Fibroblast of villous mesenchyme (primary cell): ENCODE data around the gene DCUN1D2. TPM values are rescaled to one million over a fixed set of nuclear protein-coding genes. Genes with fewer than 3 reads are reported as not detected.

ENCODE experiments used
- DNase-seq: peaks from one replicate; pipeline ENCODE4 v3.0.0-alpha.2; 2010; ENCODE audit warnings: low read depth
- H3K4me3 ChIP-seq: 2 replicates; pipeline ENCODE4 v1.5.1; 2011; ENCODE audit warnings: low read depth, mild to moderate bottlenecking, low read length
- CTCF ChIP-seq: IDR thresholded peaks from 2 replicates; pipeline ENCODE4 v1.5.1; 2012; ENCODE audit warnings: low read depth, mild to moderate bottlenecking, low read length; ENCODE audit not compliant: insufficient read depth
- total RNA-seq: library from RNA; depleted of rRNA; stranded (reverse); fragments of >200 nt; gene quantifications from 2 replicates; pipeline ENCODE4 v1.2.3, GENCODE V29; 2012

DCUN1D2 gene
- total RNA-seq, 1 donor = 13.4 TPM

DNA sequence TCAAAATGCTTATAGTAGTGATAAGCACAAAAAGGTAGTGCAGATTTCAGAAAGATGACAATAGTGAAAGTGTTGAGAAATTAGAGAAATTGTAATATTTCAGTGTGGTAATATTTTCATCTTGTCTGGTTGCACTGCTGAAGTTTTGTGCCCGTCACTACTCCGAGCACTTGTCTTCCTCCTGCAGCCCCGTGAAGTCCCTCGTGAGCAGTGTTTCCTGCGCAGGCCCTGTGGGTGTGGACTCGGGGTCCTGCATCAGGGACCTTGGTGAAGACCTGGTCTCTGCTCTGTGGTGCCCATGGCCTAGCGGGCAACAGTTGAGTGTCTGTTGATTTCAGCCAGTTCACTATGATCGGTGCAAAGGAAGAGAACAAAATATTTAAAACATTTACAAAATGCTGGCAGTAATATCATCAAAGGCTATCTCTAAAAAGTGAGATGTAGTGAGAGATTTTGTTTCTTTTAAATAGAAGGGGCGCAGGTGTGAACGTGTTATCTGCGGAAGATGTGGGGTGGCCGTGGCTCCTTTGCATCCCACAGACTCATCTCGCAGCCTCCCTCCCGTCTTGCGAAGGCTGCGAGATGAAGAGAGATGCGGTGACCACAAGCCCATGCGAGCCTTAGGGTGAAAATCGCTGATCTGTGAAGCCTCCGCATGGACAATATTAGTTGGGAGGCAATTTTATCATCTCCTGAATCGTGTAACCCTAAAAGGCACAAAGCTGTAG is 27.7 kb upstream of the DCUN1D2 start:
- H3K4me3 ChIP-seq = no peak overlapping the region
- no peak for DNase-seq
- TF ChIP-seq CTCF = no peak

GRCh38 chr13:113514847-113515246 is 24.3 kb upstream of the DCUN1D2 start:
- no peak overlapping the region for H3K4me3 ChIP-seq
- TF ChIP-seq CTCF = no peak
- no peak for DNase-seq

- no peak overlapping the region for H3K4me3 ChIP-seq
- DNase-seq = no peak
- TF ChIP-seq CTCF = no peak
Observed at GRCh38 chr13:113513761-113514160, 23.2 kb upstream of the DCUN1D2 start.

DNA sequence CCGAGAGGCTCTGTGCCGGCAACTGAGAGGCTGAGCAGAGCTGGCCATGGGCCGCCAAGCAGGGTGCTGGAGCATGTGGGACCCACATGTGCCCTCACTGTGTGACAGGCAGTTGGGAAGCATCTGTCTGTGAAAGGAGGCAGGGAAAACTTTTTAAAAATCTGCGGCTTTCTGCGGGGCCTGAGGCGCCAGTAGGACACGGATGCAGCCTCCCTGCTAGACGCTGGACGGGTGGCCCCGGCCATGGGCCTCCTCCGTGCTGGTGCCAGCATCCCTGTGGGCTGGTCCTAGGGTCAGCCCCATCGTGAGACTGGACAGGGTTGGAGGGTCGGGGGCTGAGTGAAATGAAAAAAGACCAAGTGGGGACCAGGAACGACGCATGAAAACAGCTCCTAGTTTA is 20.9 kb upstream of the DCUN1D2 start:
- TF ChIP-seq CTCF = no peak
- H3K4me3 ChIP-seq = no peak overlapping the region
- DNase-seq = no peak

- DNase-seq = no peak
- TF ChIP-seq CTCF = no peak
- H3K4me3 ChIP-seq = no peak overlapping the region
Observed at GRCh38 chr13:113510871-113511270, 20.4 kb upstream of the DCUN1D2 start.

DNA sequence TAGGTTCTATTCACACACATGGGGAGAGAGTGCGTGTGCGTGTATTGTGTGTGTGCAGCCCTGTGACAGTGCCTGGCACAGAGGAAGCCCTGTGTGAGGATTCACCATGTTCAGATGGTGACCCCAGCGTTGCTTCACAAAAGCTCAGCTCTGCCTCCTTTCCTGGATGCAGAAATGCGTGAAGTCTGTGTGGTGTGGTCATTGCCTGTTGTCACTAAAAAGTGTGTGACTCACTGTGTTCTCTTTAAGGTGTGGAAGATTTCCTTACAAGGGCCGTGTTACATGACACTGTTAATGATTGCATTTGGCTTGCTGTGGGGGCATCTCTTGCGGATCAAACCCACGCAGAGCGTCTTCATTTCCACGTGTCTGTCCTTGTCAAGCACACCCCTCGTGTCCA is 19.5 kb upstream of the DCUN1D2 start:
- DNase-seq = no peak
- no peak for TF ChIP-seq CTCF
- H3K4me3 ChIP-seq = no peak overlapping the region

GRCh38 chr13:113508521-113509254 is 18.2 kb upstream of the DCUN1D2 start:
- no peak overlapping the region for H3K4me3 ChIP-seq
- TF ChIP-seq CTCF = no peak
- no peak for DNase-seq
